ENCODE measurements around the gene CLHC1. TPM values are rescaled to one million over a fixed set of nuclear protein-coding genes. Genes with fewer than 3 reads are reported as not detected.

The CLHC1 gene
- total and polyA plus RNA-seq, 10 of the 15 experiments (the other 5 are each of a cell fraction or from before 2014, with no cell fraction given): 2.6 to 6.8 (median 4.7) TPM

DNA sequence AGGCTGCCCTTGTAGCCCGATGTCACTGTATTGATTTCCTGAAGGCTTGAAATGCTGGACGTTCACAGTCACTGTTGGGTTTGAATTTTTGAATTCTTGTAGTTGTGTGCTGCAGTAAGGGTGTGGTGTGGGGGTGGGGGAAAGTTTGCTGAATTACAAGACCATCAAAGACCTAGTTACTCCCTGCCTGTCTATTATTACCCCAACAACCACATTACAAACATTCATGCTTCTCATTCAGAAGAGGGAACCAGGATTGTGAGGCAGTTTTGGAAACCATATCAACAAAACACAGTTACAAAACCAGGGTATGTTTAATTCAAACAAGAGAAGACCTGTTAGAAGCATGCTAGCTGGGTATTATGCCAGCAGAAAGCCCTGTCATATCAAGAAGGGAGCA, 85.8 kb downstream of the CLHC1 start:
- Histone ChIP-seq H4K20me1 (ENCODE audit: control insufficient read depth, insufficient read depth) (no peaks in the 10 kb centered on the region), H3K27me3 (replicated peaks in 1 of 2; ENCODE audit: control insufficient read depth in 2 of 2, insufficient read depth in 2 of 2, low read length in 1 of 2) (no peaks in the 10 kb centered on the region), H3K4me2 (ENCODE audit: control insufficient read depth, insufficient read depth) (no peak overlapping the region), H3K9ac (ENCODE audit: control insufficient read depth, insufficient read depth, low read length) (no peak overlapping the region), H3K4me3 (no peak overlapping the region), H3K9me3 (replicated peaks; ENCODE audit: control insufficient read depth, insufficient read depth, low read length) (no peaks in the 10 kb centered on the region), H3K4me1 (ENCODE audit: control insufficient read depth, insufficient read depth, low read length) (peaks cover 8% of the 10 kb centered on the region), H3K79me2 (ENCODE audit: control insufficient read depth, insufficient read depth, low read length) (no peaks in the 10 kb centered on the region), H3K27ac (ENCODE audit: control insufficient read depth, insufficient read depth) (no peak overlapping the region), H3K36me3 (ENCODE audit: control insufficient read depth in 2 of 2, insufficient read depth in 2 of 2, low read length in 1 of 2) (no peaks in the 10 kb centered on the region), H2AFZ (ENCODE audit: control insufficient read depth, low read depth, low read length) (no peak overlapping the region)
- ATAC-seq: no peak
- in situ Hi-C loops (cut with MboI) (no loop called here), intact Hi-C loops (cut with micrococcal nuclease; ENCODE audit: unreplicated experiment) (no loop called here)
- ChIA-PET POLR2A (interaction anchor here (0.5 kb wide), 1 partner anchor 1052 kb away, joined by 3 read pairs; no protein-coding TSS in a partner anchor), CTCF (interaction anchor here (1.2 kb wide), 1 partner anchor 22 kb away, joined by 3 read pairs; no protein-coding TSS in a partner anchor), RAD21 (ENCODE audit: unreplicated experiment) (no interaction called here), SMC1A (ENCODE audit: uncharacterized antibody, unreplicated experiment) (no interaction called here)
- no TSS peak for BruUV-seq (replicated peaks)
- TF ChIP-seq MTA3 (IDR thresholded peaks at IDR 0.05; ENCODE audit: borderline replicate concordance, low read length): no peak
- TF ChIP-seq, protein P1, sequence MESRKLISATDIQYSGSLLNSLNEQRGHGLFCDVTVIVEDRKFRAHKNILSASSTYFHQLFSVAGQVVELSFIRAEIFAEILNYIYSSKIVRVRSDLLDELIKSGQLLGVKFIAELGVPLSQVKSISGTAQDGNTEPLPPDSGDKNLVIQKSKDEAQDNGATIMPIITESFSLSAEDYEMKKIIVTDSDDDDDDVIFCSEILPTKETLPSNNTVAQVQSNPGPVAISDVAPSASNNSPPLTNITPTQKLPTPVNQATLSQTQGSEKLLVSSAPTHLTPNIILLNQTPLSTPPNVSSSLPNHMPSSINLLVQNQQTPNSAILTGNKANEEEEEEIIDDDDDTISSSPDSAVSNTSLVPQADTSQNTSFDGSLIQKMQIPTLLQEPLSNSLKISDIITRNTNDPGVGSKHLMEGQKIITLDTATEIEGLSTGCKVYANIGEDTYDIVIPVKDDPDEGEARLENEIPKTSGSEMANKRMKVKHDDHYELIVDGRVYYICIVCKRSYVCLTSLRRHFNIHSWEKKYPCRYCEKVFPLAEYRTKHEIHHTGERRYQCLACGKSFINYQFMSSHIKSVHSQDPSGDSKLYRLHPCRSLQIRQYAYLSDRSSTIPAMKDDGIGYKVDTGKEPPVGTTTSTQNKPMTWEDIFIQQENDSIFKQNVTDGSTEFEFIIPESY (IDR thresholded peaks at IDR 0.05): no peak
- no peak for TF ChIP-seq RFX5 (IDR thresholded peaks at IDR 0.05; ENCODE audit: low read depth, low read length)
- no peak for TF ChIP-seq MXI1 (IDR thresholded peaks at IDR 0.05; ENCODE audit: low read depth, low read length)
- no peak for TF ChIP-seq HDAC2 (IDR thresholded peaks at IDR 0.05)
- no peak for TF ChIP-seq ZBED1 (IDR thresholded peaks at IDR 0.05; ENCODE audit: borderline replicate concordance)
- TF ChIP-seq, protein P2, sequence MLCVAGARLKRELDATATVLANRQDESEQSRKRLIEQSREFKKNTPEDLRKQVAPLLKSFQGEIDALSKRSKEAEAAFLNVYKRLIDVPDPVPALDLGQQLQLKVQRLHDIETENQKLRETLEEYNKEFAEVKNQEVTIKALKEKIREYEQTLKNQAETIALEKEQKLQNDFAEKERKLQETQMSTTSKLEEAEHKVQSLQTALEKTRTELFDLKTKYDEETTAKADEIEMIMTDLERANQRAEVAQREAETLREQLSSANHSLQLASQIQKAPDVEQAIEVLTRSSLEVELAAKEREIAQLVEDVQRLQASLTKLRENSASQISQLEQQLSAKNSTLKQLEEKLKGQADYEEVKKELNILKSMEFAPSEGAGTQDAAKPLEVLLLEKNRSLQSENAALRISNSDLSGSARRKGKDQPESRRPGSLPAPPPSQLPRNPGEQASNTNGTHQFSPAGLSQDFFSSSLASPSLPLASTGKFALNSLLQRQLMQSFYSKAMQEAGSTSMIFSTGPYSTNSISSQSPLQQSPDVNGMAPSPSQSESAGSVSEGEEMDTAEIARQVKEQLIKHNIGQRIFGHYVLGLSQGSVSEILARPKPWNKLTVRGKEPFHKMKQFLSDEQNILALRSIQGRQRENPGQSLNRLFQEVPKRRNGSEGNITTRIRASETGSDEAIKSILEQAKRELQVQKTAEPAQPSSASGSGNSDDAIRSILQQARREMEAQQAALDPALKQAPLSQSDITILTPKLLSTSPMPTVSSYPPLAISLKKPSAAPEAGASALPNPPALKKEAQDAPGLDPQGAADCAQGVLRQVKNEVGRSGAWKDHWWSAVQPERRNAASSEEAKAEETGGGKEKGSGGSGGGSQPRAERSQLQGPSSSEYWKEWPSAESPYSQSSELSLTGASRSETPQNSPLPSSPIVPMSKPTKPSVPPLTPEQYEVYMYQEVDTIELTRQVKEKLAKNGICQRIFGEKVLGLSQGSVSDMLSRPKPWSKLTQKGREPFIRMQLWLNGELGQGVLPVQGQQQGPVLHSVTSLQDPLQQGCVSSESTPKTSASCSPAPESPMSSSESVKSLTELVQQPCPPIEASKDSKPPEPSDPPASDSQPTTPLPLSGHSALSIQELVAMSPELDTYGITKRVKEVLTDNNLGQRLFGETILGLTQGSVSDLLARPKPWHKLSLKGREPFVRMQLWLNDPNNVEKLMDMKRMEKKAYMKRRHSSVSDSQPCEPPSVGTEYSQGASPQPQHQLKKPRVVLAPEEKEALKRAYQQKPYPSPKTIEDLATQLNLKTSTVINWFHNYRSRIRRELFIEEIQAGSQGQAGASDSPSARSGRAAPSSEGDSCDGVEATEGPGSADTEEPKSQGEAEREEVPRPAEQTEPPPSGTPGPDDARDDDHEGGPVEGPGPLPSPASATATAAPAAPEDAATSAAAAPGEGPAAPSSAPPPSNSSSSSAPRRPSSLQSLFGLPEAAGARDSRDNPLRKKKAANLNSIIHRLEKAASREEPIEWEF (IDR thresholded peaks at IDR 0.05; ENCODE audit: insufficient replicate concordance, low read depth, low read length): no peak
- no peak for TF ChIP-seq NR2C2 (IDR thresholded peaks at IDR 0.05; ENCODE audit: borderline replicate concordance, control insufficient read depth, insufficient read length, low read depth)
- no peak for TF ChIP-seq MLLT1 (IDR thresholded peaks at IDR 0.05)
- TF ChIP-seq SMAD1 (IDR thresholded peaks at IDR 0.05; ENCODE audit: low read depth, partially characterized antibody): no peak
- no peak for FAIRE-seq
- DNase-seq (ENCODE audit: low read depth, low spot score): no peak
- 91% methylated on average over 2 of the region's 2 CpGs for WGBS (ENCODE audit: insufficient coverage, insufficient replicate concordance, low lambda C conversion rate, missing lambda C conversion rate)
